Activated naive CD4-positive, alpha-beta T cell treated with anti-CD3 and anti-CD28 coated beads for 36 hours (primary cell): Measurements from ENCODE around the gene FAM221A. TPM values are rescaled to one million over a fixed set of nuclear protein-coding genes. Genes with fewer than 3 reads are reported as not detected.

Source experiments
- CTCF ChIA-PET: fragments of 350-600 bp; sonication (Branson Sonifier 250); formaldehyde crosslinking; loops from one replicate; lab custom pipeline; 2021; ENCODE audit warnings: antibody characterized with exemption; lab: Charles Lee
- DNase-seq: peaks from one replicate; pipeline ENCODE4 v3.0.0-alpha.2; 2020
- H3K27ac Mint-ChIP-seq: one replicate; pipeline ENCODE4 v1.8.0; 2021; ENCODE audit warnings: mild to moderate bottlenecking, mixed read lengths
- H3K27me3 Mint-ChIP-seq: one replicate; pipeline ENCODE4 v1.8.0; 2021; ENCODE audit warnings: low read depth, mixed read lengths
- H3K36me3 Mint-ChIP-seq: one replicate; pipeline ENCODE4 v1.8.0; 2021; ENCODE audit warnings: low read depth, mixed read lengths
- H3K4me1 Mint-ChIP-seq: one replicate; pipeline ENCODE4 v1.8.0; 2021; ENCODE audit warnings: low read depth, mixed read lengths
- H3K4me3 Mint-ChIP-seq: one replicate; pipeline ENCODE4 v1.8.0; 2021; ENCODE audit warnings: mild to moderate bottlenecking, moderate library complexity, mixed read lengths
- H3K9me3 Mint-ChIP-seq: one replicate; pipeline ENCODE4 v1.8.0; 2021; ENCODE audit warnings: mixed read lengths
- intact Hi-C: fragments of 100-400 bp; cut with micrococcal nuclease; formaldehyde crosslinking; loops from one replicate; pipeline ENCODE4 v1.15.1; 2023
- total RNA-seq, 2 experiments: library from RNA; stranded (reverse); gene quantifications; one replicate each; pipeline ENCODE4 v1.2.3, GENCODE V29; 2021

The FAM221A gene
- 10 to 100 TPM in 1 of 2 experiments, 1 to 10 TPM in 1; 8.7 to 10.0 TPM for total RNA-seq

- Mint-ChIP-seq H3K4me1 (peaks cover 11% of the 10 kb centered on the region), H3K9me3 (no peaks in the 10 kb centered on the region), H3K36me3 (peaks cover 3% of the 10 kb centered on the region), H3K27ac (peak within 1 kb of the TSS; percentile 66), H3K27me3 (peaks cover 5% of the 10 kb centered on the region), H3K4me3 (peak within 1 kb of the TSS; percentile 80)
- intact Hi-C loops, result loop anchor here (1.0 to 2.0 kb wide), 3 partner anchors 85 to 307 kb away; no protein-coding TSS in a partner anchor
- peak; percentile 86 for DNase-seq
- CTCF ChIA-PET, result interaction anchor here (0.6 to 1.9 kb wide), 6 partner anchors 10 to 133 kb away, joined by 3 to 7 read pairs (median 4); no protein-coding TSS in a partner anchor
Measured at GRCh38 chr7:23679898-23680413, at the start of gene FAM221A. Gene FAM221A (plus strand): TSS chr7:23680199. CDS start chr7:23680219, 20 bp downstream.

GRCh38 chr7:23633417-23633816, 46.6 kb upstream of the FAM221A start:
- Mint-ChIP-seq H3K27me3 (no peaks in the 10 kb centered on the region), H3K27ac (no peak overlapping the region), H3K4me3 (no peak overlapping the region), H3K36me3 (peaks cover 6% of the 10 kb centered on the region), H3K4me1 (no peaks in the 10 kb centered on the region), H3K9me3 (no peaks in the 10 kb centered on the region)
- no peak for DNase-seq
- CTCF ChIA-PET, result no interaction called here
- intact Hi-C loops, result no loop called here

GRCh38 chr7:23645822-23646221, 34.2 kb upstream of the FAM221A start:
- Mint-ChIP-seq H3K9me3 (no peaks in the 10 kb centered on the region), H3K27ac (no peak overlapping the region), H3K27me3 (no peaks in the 10 kb centered on the region), H3K4me1 (no peaks in the 10 kb centered on the region), H3K4me3 (no peak overlapping the region), H3K36me3 (no peaks in the 10 kb centered on the region)
- CTCF ChIA-PET, result no interaction called here
- intact Hi-C loops, result no loop called here
- DNase-seq, result no peak

- CTCF ChIA-PET, result no interaction called here
- H3K9me3 Mint-ChIP-seq, result peaks cover 27% of the 10 kb centered on the region
- intact Hi-C loops, result no loop called here
- H3K4me1 Mint-ChIP-seq, result no peaks in the 10 kb centered on the region
- no peak overlapping the region for H3K4me3 Mint-ChIP-seq
- DNase-seq, result no peak
- H3K36me3 Mint-ChIP-seq, result peaks cover 2% of the 10 kb centered on the region
- H3K27me3 Mint-ChIP-seq, result no peaks in the 10 kb centered on the region
- no peak overlapping the region for H3K27ac Mint-ChIP-seq
Measured at GRCh38 chr7:23653942-23654341, 26.1 kb upstream of the FAM221A start.

GRCh38 chr7:23654508-23654907, 25.5 kb upstream of the FAM221A start:
- DNase-seq, result no peak
- no peaks in the 10 kb centered on the region for H3K27me3 Mint-ChIP-seq
- peaks cover 31% of the 10 kb centered on the region for H3K9me3 Mint-ChIP-seq
- CTCF ChIA-PET, result interaction anchor here (0.6 kb wide), 1 partner anchor 920 kb away, joined by 4 read pairs; no protein-coding TSS in a partner anchor
- H3K27ac Mint-ChIP-seq, result no peak overlapping the region
- no peaks in the 10 kb centered on the region for H3K4me1 Mint-ChIP-seq
- H3K36me3 Mint-ChIP-seq, result peaks cover 2% of the 10 kb centered on the region
- H3K4me3 Mint-ChIP-seq, result no peak overlapping the region
- intact Hi-C loops, result no loop called here

GRCh38 chr7:23655433-23655832, 24.6 kb upstream of the FAM221A start:
- Mint-ChIP-seq H3K27me3 (no peaks in the 10 kb centered on the region), H3K4me3 (no peak overlapping the region), H3K36me3 (peaks cover 2% of the 10 kb centered on the region), H3K9me3 (peaks cover 31% of the 10 kb centered on the region), H3K4me1 (no peaks in the 10 kb centered on the region), H3K27ac (no peak overlapping the region)
- CTCF ChIA-PET, result interaction anchor here (0.6 kb wide), 1 partner anchor 365 kb away, joined by 3 read pairs; no protein-coding TSS in a partner anchor
- intact Hi-C loops, result no loop called here
- DNase-seq, result no peak

- Mint-ChIP-seq H3K4me3 (no peak overlapping the region), H3K4me1 (no peaks in the 10 kb centered on the region), H3K9me3 (peaks cover 26% of the 10 kb centered on the region), H3K27ac (no peak overlapping the region), H3K36me3 (peaks cover 2% of the 10 kb centered on the region), H3K27me3 (no peaks in the 10 kb centered on the region)
- CTCF ChIA-PET, result interaction anchor here (0.7 kb wide), 1 partner anchor 109 kb away, joined by 4 read pairs; no protein-coding TSS in a partner anchor
- no peak for DNase-seq
- intact Hi-C loops, result no loop called here
Measured at GRCh38 chr7:23658831-23659427, 21.1 kb upstream of the FAM221A start.

GRCh38 chr7:23661385-23661784, 18.6 kb upstream of the FAM221A start:
- H3K27ac Mint-ChIP-seq, result no peak overlapping the region
- H3K4me1 Mint-ChIP-seq, result no peaks in the 10 kb centered on the region
- H3K36me3 Mint-ChIP-seq, result peaks cover 2% of the 10 kb centered on the region
- intact Hi-C loops, result no loop called here
- H3K9me3 Mint-ChIP-seq, result peaks cover 10% of the 10 kb centered on the region
- DNase-seq, result no peak
- H3K4me3 Mint-ChIP-seq, result no peak overlapping the region
- CTCF ChIA-PET, result no interaction called here
- no peaks in the 10 kb centered on the region for H3K27me3 Mint-ChIP-seq

- Mint-ChIP-seq H3K36me3 (peaks cover 2% of the 10 kb centered on the region), H3K27me3 (no peaks in the 10 kb centered on the region), H3K27ac (no peak overlapping the region), H3K4me1 (no peaks in the 10 kb centered on the region), H3K9me3 (peaks cover 10% of the 10 kb centered on the region), H3K4me3 (no peak overlapping the region)
- DNase-seq, result no peak
- intact Hi-C loops, result no loop called here
- CTCF ChIA-PET, result interaction anchor here (1.0 kb wide), 1 partner anchor 115 kb away, joined by 4 read pairs; no protein-coding TSS in a partner anchor
Measured at GRCh38 chr7:23662124-23662983, 17.6 kb upstream of the FAM221A start.

- CTCF ChIA-PET, result interaction anchor here (1.0 kb wide), 2 partner anchors 16 to 116 kb away, joined by 3 to 4 read pairs; no protein-coding TSS in a partner anchor
- Mint-ChIP-seq H3K4me3 (no peak overlapping the region), H3K27ac (no peak overlapping the region), H3K4me1 (no peaks in the 10 kb centered on the region), H3K27me3 (no peaks in the 10 kb centered on the region), H3K9me3 (peaks cover 10% of the 10 kb centered on the region), H3K36me3 (peaks cover 2% of the 10 kb centered on the region)
- intact Hi-C loops, result no loop called here
- no peak for DNase-seq
Measured at GRCh38 chr7:23662984-23663313, 17.1 kb upstream of the FAM221A start.

GRCh38 chr7:23664122-23664521, 15.9 kb upstream of the FAM221A start:
- Mint-ChIP-seq H3K36me3 (no peaks in the 10 kb centered on the region), H3K27ac (no peak overlapping the region), H3K27me3 (no peaks in the 10 kb centered on the region), H3K4me3 (no peak overlapping the region), H3K4me1 (no peaks in the 10 kb centered on the region), H3K9me3 (peaks cover 3% of the 10 kb centered on the region)
- no peak for DNase-seq
- intact Hi-C loops, result no loop called here
- CTCF ChIA-PET, result interaction anchor here (1.0 kb wide), 1 partner anchor 15 kb away, joined by 3 read pairs; no protein-coding TSS in a partner anchor

GRCh38 chr7:23672033-23672432, 8.0 kb upstream of the FAM221A start:
- CTCF ChIA-PET, result no interaction called here
- intact Hi-C loops, result no loop called here

More at GRCh38 chr7:23672033-23672432, 8.0 kb upstream of the FAM221A start:
- Mint-ChIP-seq H3K4me1 (no peaks in the 10 kb centered on the region), H3K27me3 (peaks cover 11% of the 10 kb centered on the region), H3K4me3 (no peak overlapping the region), H3K27ac (no peak overlapping the region), H3K9me3 (no peaks in the 10 kb centered on the region), H3K36me3 (no peaks in the 10 kb centered on the region)
- no peak for DNase-seq
